Activated CD4-positive, alpha-beta T cell treated with anti-CD3 and anti-CD28 coated beads, Interleukin-2, Interleukin-4, amounts not matched to agents 100 ng/mL and 50 ng/mL, durations not matched to agents 16 hours and 8 hours (primary cell): ENCODE results near the gene RPRD2.
"Not testable (repeated sequence)": the region's sequence is repeated elsewhere in the genome, so short reads cannot be mapped to it uniquely, and the experiment has no call there.

Source experiments
- DNase-seq: peaks from one replicate; pipeline ENCODE4 v3.0.0-alpha.2; 2020; ENCODE audit warnings: low spot score

The RPRD2 gene

DNA sequence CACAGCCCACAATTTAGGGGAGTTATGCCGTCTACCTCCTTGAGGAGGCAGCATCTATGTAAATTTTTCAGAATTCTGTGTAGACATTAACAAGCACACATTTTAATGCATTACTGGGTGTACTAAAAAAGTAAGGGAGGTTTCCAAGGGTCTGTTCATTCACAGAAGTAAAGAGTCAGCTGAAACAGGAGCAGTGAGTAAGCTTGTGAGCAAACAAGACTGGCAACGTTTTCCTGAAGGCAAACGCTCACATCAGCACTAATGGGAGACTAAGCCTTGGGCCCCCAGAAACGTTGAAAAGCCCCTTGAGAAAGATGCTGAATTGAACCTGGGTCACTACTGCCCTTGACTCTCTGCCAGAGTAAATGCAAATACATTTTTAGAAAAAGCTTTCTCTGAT, 25.7 kb downstream of the RPRD2 start:
- no peak for DNase-seq

DNA sequence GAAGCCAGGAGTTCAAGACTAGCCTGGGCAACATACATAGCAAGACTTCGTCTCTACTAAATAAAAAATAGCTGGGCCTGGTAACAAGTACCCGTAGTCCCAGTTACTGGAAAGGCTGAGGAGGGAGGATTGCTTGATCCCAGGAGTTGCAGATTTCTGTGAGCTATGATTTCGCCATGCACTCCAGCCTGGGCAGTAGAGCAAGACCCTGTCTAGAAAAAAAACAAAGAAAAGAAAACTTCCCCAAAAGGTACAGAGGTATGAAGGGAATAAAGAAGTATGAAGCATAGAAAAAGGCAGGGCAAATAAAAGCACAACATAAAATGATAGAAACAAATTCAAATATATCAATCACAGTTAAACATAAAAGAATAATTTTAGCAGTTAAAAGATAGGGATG, 28.7 kb downstream of the RPRD2 start:
- DNase-seq, result no peak

DNA sequence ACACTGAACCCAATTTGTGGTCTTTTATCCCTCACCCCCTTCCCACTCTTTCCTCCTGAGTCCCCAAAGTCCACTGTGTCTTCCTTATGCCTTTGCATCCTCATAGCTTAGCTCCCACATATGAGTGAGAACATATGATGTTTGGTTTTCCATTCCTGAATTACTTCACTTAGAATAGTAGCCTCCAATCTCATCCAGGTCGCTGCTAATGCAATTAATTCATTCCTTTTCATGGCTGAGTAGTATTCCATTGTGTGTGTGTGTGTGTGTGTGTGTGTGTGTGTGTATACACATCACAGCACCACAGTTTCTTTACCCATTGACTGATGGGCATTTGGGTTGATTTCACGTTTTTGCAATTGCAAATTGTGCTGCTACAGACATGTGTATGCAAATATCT, 31.2 kb downstream of the RPRD2 start:
- not testable (repeated sequence) for DNase-seq

DNA sequence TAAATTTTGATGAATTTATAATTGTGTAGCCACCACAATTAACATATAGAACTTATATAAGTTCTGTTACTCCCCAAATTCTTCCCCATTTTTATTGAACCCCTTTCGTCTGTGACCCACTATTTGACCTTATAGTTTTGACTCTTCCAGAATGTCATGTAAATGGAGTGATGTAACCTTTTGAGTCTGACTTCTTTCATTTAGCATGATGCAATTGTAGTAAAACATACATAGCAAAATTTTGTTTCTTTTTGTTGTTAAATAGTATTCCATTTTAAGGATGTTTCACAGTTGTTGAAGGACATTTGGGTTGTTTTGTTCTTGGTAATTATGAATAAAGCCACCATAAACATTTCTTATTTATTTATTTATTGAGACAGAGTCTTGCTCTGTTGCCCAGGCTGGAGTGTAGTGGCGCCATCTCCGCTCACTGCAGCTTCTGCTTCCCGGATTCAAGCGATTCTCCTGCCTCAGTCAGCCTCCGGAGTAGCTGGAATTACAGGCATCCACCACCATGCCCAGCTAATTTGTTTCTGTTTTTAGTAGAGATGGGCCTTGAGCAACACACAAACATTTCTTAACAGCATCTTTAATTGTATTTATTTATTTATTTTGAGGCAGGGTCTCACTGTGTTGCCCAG, 33.6 kb downstream of the RPRD2 start:
- DNase-seq, result no peak

DNA sequence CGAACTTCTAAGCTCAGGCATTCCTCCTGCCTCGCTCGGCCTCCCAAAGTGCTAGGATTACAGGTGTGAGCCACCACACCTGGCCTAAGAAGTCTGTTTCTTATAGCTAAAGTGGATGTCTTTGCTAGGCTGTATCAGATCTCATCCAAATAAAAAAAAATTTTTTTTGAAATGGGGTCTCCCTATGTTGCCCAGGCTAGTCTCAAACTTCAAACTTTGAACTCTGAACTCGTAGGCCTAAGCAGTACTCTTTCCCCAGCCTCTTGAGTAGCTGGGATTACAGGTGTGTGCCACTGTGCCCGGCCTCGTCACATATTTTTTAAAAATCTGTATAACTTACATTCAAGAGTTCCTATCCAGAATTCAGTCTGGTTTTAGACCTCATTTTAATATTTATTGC, 40.5 kb downstream of the RPRD2 start:
- no peak for DNase-seq

DNA sequence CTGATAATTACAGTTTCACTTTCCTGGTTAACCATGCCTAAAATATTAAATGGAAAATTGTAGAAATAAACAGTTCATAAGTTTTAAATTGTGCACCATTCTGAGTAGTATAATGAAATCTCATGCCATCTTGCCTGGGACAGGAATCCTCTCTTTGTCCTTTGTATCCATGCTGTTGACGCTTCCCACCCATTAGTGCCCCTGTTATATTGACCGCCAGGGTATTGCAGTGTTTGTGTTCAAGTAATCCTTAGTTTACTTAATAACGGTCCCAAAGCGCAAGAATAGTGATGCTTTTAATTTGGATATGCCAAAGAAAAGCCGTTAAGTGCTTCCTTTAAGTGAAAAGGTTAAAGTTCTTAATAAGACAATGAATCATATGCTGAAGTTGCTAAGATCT, 41.7 kb downstream of the RPRD2 start:
- no peak for DNase-seq

DNA sequence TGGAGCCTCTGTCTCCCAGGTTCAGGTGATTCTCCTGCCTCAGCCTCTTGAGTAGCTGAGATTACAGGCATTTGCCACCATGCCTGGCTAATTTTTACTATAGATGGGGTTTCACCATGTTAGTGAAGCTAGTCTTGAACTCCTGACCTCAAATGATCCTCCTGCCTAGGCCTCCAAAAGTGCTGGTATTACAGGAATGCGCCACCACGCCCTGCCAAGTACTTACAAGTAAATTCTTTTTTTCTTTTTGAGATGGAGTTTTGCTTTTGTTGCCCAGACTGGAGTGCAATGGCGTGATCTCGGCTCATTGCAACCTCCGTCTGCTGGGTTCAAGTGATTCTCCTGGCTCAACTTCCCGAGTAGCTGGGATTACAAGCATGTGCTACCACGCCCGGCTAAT, 42.5 kb downstream of the RPRD2 start:
- DNase-seq, result no peak

DNA sequence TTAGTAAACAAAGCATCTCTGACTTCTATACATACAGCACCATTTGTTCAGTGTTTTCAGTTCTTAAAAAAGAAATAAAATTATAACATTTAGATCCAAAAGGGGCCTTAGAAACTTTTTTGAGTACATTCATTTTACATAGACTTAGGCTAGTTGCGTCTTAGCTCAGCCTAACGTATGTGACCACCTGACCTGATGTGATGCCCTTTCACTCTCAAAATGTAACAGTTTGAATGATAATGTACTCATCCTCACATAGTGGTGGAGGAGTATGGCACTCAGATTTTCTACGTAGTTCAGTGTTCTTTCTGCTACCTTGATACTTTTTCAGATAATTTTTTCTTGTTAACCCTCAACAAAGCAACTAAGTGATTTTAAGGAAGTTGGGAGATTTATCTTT, 43.4 kb downstream of the RPRD2 start:
- no peak for DNase-seq

DNA sequence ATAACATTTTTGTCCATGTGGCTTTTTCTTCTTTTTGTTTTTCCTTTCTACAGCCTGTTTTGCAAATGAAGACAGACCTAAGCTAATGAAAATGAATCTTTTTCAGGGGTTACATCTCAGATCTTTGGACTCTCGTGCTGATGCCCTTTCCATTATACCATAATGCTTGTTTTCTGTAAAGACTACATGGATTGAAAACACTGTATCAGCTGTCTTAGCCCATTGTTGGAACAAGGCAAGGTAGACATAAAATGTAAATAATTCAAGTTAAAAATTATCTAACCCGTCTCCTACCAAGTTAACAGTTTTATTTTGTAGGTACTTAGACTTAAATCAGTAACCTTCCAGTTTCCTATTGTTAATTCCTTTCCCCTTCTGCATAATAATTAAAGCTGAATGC, 44.9 kb downstream of the RPRD2 start:
- no peak for DNase-seq

DNA sequence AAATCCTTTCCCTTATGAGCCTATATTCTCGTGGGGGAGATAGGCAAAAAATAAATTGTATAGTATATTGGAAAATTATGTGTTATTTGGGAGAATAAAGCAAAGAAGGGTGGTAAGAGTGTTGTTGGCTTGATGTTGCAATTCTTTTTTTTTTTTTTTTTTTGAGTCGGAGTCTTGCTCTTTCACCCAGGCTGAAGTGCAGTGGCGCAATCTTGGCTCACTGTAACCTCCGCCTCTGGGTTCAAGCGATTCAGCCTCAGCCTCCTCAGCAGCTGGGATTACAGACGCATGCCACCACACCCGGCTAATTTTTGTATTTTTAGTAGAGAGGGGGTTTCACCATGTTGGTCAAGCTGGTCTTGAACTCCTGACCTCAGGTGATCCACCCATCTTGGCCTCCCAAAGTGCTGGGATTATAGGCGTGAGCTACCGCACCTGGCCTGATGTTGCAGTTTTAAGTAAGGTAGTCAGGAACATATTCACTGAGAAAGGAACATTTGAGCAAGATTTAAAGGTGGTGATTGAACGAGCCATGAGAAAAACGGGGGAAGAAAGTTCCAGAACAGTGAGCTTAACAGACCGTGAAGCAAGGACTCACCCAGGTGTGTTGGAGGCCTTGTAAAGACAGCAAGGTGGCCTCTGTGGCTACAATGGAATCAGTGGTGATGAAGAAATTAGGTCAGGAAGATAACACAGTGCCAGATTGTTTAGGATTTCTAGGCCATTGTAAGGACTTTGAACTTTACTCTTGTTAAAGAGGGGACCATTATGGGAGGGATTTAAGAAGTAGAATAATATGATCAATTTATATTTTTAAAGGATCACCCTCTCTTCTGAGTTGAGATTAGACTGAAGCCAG, 45.8 kb downstream of the RPRD2 start:
- DNase-seq, result no peak

DNA sequence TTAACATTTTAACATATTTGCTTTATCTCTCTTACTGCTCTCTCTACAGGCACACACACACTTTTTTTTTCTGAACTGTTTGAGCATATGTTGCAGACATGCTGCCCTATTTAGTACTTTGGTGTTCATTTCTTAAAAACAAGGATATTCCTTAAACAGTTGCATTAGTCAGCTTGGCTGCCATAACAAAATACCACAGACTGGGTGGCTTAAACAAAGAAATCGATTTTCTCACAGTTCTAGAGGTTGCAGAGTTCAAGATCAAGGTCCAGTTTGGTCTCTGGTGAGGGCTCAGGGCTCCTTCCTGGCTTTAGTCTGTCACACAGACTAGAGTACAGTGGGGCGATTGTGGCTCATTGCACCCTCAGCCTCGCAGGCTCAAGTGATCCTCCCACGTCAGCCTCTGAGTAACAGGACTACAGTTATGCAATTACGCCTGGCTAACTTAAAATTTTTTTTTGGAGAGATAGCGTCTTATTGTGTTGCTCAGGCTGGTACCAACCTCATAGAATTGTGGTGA, 46.7 kb downstream of the RPRD2 start:
- DNase-seq, result no peak

DNA sequence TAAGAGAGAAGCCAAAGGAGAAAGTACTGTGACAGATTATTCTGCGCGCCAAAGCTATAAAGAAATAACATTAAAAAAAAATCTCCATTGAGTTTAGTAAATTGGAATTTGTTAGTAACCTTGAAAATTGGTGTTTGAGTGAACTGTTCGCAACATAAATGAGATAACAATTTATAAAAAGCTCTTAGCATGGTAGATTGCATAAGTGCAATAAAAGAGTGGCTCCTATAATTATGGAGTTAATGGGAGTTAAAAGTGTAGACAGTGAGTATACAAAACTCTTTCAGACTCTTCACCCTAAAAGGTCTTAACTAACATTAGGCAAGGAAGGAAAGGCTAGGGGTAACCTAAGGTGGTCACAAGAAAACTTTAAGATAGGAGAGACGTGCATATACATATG, 50.6 kb downstream of the RPRD2 start:
- DNase-seq, result no peak

DNA sequence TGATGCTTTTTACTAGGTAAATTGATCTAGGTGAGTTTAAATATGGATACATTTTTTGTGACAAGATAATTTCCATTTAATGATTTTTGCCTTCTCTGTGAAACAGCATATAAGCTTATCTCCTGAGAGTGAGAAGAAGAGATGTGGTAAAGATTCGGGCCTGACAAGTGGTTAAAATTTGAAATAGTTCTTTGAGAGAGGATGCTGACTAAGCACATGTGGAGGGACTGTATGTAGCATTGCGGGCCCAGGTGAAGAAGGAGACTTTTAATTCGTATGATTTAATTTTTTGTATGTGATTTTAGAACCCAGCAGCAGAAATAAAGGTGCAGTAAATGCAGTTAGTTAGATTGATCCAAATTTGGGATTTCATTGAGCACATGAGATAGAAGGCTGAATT, 51.9 kb downstream of the RPRD2 start:
- no peak for DNase-seq

DNA sequence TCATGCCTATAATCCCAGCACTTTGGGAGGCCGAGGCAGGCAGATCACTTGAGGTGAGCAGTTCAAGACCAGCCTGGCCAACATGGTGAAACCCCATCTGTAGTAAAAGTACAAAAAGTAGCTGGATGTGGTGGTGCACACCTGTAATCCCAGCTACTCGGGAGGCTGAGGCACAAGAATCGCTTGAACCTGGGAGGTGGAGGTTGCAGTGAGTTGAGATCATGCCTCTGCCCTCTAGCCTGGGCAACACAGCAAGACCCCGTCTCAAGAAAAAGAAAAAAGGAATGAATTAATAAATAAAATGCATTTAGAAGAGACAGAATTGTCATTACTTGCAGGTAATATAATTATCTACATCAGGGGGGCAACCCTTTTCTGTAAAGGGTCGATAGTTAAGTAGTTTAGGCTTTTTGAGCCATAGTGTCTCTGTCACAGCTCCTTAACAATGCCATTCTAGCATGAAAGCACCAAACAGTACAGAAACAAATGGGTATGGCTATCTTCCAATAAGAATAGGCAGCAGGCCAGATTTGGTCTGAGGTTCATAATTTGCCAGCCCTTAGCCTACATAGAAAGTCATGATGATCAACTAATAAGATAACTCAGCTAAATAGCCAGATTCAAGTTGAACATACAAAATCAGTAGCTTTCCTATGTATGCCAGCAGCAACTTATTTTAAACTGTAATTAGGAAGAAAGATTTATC, 56.8 kb downstream of the RPRD2 start:
- DNase-seq, result no peak

DNA sequence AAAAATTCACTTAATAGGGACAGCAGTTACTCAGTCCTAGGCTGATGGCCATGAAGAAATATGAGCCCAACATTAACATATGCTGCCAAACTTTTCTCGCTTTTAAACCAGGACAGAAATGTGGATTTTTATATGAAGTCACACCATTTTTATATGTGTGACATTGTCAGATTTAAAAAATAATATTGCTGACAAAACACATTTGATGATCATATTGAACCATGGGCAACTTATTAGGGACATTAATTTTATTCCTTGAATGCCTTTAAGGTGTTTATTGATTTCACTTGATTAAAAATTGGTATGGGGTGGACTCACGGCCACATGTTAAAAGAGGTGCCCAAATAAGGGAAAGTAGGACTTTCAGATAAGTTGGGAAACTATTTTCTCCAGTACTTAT, 58.6 kb downstream of the RPRD2 start:
- no peak for DNase-seq

DNA sequence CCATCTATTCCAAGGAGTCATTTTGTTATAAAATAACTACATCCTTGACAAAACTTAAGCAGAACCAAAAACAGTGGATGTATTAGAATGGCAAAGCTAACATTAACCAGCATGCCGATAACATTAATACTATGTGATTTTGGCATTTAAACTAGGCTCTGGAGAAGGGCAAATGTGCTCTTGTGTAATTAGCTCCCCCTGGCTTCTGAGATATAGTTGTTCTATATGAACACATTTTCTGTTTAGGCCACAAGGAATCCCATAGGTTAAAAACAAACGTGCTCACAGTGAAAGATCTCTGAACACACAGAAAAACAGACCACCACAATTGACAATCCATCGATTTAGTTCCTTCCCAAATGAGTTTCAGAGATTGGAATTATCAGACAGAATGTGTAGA, 65.9 kb downstream of the RPRD2 start:
- DNase-seq, result no peak

DNA sequence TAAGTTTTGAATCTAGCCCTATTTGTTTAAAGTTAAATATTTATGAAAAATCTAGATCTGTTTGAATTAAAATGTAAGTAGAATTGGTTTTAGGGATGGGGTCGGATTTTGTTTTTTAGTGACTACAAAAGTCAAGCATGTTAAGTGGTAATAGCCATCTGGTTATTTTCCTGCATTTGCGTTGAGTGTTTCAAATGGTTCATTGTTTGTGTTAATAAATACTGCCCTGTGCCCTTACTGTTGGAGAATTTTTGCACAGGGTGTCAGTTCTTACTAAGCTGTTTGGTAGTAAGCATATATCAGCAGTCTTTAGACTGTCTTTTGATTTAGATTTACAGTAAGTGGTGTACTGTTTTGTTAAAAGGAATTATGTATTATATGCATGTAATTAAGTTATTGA, 77.2 kb downstream of the RPRD2 start:
- DNase-seq, result no peak

DNA sequence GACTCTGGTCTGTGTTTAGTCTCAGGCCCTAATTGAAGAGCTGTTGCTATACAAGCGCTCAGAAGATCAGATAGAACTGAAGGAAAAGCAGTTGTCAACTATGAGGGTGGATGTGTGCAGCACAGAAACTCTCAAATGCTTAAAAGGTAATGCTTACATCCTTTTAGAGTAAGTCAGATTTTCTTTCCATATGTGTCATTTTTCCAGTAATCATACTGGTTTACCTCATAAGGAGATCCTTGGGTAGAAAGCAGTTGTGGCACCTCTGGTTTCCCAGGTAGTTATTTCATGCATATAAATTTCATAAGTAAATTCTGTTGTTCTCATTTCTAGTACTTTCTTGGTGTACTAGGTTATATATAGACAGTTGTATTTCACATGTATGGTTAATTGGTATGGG, 80.3 kb downstream of the RPRD2 start:
- DNase-seq, result peak; percentile 36

DNA sequence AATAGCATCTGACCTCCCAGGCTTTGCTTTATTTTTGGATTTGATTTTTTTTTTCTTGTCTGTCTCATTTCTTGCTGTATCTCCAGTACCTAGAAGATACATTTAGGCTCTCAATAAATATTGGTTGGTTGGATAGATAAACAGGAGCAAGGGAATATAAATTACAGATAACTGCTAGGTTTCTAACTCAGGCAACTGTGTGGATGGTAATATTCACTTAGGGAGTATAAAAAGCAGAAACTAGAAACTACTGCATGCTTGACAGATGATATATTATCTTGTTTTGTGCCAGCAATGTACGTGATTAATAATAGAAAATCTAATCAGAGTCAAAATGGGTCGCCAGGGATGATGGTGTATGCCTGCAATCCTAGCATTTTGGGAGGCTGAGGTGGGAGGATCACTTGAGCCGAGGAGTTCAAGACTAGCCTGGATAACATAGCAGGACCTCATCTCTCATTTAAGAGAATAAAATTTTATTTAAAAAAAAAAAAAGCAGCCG, 92.2 kb downstream of the RPRD2 start:
- no peak for DNase-seq

DNA sequence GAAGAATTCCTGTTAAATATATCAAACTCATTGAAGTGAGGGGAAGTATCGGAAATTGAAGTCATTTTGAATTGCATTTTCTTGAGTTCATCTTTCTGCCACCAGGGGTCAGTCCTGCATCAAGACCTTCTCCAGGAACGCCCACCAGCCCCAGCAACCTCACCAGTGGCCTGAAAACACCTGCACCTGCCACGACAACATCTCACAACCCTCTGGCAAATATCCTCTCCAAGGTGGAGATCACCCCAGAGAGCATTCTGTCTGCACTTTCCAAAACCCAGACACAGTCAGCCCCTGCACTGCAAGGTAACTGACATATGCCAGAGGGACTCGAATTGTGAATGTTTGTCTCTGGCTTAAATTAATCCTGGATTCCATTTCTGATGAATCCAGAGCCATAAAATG, 100.5 kb downstream of the RPRD2 start:
- peak; percentile 68 for DNase-seq

DNA sequence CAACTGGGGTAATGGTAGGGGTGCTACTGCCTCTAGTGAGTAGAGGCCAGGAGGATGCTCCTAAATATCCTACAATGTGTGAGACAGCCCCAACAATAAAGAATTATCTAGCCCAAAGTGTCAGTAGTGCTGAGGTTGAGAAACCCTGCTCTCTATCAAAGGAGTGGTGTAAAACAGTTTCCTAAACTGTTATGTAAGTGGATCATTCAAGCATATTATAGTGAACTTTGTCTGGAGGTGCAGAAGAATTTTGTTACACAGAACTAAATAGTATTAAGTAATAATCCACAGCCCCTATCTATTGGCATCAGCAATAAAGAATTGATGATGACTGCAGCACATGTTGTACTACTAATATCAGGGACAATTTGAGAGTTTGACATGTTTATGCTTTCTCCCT, 103.0 kb downstream of the RPRD2 start:
- no peak for DNase-seq

DNA sequence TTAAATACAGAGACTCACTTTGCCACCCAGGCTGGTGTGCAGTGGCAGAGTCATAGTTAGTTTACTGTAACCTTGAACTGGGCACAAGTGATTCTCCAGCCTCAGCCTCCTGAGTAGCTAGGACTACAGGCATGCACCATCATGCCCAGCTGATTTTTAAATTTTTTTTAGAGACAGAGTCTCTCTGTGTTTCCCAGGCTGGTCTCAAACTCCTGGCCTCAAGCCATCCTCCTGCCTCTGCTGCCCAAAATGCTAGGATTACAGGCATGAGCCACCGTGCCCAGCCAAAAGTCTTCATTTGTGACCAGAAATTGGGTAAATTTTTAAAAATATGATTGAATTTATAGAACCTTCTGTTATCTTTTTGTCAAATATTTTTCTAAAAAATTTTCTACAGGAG, 105.3 kb downstream of the RPRD2 start:
- DNase-seq, result no peak
